ENCODE results near the gene SEPTIN12.

DNA sequence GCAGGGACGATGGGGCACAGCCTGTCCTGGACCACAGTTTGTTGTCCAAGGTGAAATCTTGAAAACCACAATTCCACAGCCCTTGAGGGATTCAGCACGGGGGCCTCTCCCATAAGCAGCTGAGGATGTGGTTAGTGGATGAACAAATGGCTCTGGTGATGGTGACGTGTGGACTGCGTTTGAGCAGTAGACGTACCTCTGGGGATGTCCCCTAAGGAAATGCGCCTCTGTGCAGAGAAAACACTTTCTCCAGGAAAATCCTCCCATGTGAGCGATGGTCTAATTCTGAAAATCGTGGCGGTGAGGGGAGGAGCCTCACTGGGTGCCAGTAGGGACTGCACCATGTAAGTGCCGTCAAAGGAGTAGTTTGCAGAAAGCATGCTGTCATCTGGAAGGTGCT is 2.7 kb upstream of the SEPTIN12 start:
- TF ChIP-seq, protein P1, sequence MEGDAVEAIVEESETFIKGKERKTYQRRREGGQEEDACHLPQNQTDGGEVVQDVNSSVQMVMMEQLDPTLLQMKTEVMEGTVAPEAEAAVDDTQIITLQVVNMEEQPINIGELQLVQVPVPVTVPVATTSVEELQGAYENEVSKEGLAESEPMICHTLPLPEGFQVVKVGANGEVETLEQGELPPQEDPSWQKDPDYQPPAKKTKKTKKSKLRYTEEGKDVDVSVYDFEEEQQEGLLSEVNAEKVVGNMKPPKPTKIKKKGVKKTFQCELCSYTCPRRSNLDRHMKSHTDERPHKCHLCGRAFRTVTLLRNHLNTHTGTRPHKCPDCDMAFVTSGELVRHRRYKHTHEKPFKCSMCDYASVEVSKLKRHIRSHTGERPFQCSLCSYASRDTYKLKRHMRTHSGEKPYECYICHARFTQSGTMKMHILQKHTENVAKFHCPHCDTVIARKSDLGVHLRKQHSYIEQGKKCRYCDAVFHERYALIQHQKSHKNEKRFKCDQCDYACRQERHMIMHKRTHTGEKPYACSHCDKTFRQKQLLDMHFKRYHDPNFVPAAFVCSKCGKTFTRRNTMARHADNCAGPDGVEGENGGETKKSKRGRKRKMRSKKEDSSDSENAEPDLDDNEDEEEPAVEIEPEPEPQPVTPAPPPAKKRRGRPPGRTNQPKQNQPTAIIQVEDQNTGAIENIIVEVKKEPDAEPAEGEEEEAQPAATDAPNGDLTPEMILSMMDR (IDR thresholded peaks at IDR 0.05), result no peak
- TF ChIP-seq EP300 (IDR thresholded peaks at IDR 0.05) (no peak), POLR2A (IDR thresholded peaks at IDR 0.05) (no peak)
